GM19463 (cell line): ENCODE results near the gene RRP15.

Experiments used
- ATAC-seq: cut with Tn5 transposase; IDR thresholded peaks from one replicate; pipeline ENCODE4 v1.9.1; 2021; ENCODE audit warnings: mild to moderate bottlenecking, moderate library complexity; ENCODE audit not compliant: unreplicated experiment

RRP15 gene

GRCh38 chr1:218284917-218285635, at the start of gene RRP15:
TSS of gene RRP15 (plus strand) at chr1:218285293. CDS start at chr1:218285317, 24 bp downstream.
- ATAC-seq: peak; percentile 99

GRCh38 chr1:218242171-218242570, 42.9 kb upstream of the RRP15 start:
- ATAC-seq: no peak

- peak; percentile 61 for ATAC-seq
These were observed 37.8 kb upstream of the RRP15 start for GRCh38 chr1:218247339-218247738.

- ATAC-seq: no peak
These were observed 35.6 kb upstream of the RRP15 start for GRCh38 chr1:218249338-218250140.

- ATAC-seq: no peak
These were observed 34.6 kb upstream of the RRP15 start for GRCh38 chr1:218250492-218250891.

GRCh38 chr1:218254296-218254946, 30.7 kb upstream of the RRP15 start:
- ATAC-seq: no peak

GRCh38 chr1:218255090-218255489, 30.0 kb upstream of the RRP15 start:
- ATAC-seq: no peak

GRCh38 chr1:218257371-218257770, 27.7 kb upstream of the RRP15 start:
- ATAC-seq: no peak

- no peak for ATAC-seq
These were observed 27.1 kb upstream of the RRP15 start for GRCh38 chr1:218257971-218258370.

- ATAC-seq: no peak
These were observed 25.8 kb upstream of the RRP15 start for GRCh38 chr1:218259339-218259738.

- ATAC-seq: peak; percentile 72
These were observed 25.3 kb upstream of the RRP15 start for GRCh38 chr1:218259800-218260199.

GRCh38 chr1:218262259-218262658, 22.8 kb upstream of the RRP15 start:
- no peak for ATAC-seq

- ATAC-seq: no peak
These were observed 18.7 kb upstream of the RRP15 start for GRCh38 chr1:218266356-218266755.

- no peak for ATAC-seq
These were observed 12.7 kb upstream of the RRP15 start for GRCh38 chr1:218272366-218272765.

- ATAC-seq: no peak
These were observed 11.2 kb upstream of the RRP15 start for GRCh38 chr1:218273762-218274479.

GRCh38 chr1:218274511-218274910, 10.6 kb upstream of the RRP15 start:
- no peak for ATAC-seq

GRCh38 chr1:218275823-218276222, 9.3 kb upstream of the RRP15 start:
- no peak for ATAC-seq

- ATAC-seq: no peak
These were observed 3.8 kb upstream of the RRP15 start for GRCh38 chr1:218281285-218281684.

- no peak for ATAC-seq
These were observed 646 bp upstream of the RRP15 start for GRCh38 chr1:218284377-218284916.

GRCh38 chr1:218292515-218292914, 7.4 kb downstream of the RRP15 start:
- ATAC-seq: no peak

GRCh38 chr1:218294546-218294945, 9.5 kb downstream of the RRP15 start:
- no peak for ATAC-seq
